K562 (cell line): ENCODE data around the gene CPED1. TPM values are rescaled to one million over a fixed set of nuclear protein-coding genes. Genes with fewer than 3 reads are reported as not detected.

ENCODE experiments used
- FOXP1 ChIP-seq: sonication (generic); formaldehyde crosslinking; IDR thresholded peaks from 2 replicates; pipeline ENCODE4 v1.8.0; 2022; ENCODE audit warnings: mild to moderate bottlenecking, missing genetic modification reagents
- GABPA ChIP-seq: fragments of 200-800 bp; sonication (Bioruptor generic); conservative IDR thresholded peaks from 2 replicates; pipeline ENCODE4 v1.6.1; 2016; ENCODE audit warnings: low read depth, missing genetic modification characterization, missing compliant biosample characterization
- GABPB2 ChIP-seq: fragments of 250-450 bp; sonication (Bioruptor Pico); conservative IDR thresholded peaks from 2 replicates; pipeline ENCODE4 v1.5.1; 2021; ENCODE audit warnings: mild to moderate bottlenecking
- GATAD2A ChIP-seq: fragments of 450-650 bp; IDR thresholded peaks from 2 replicates; pipeline ENCODE4 v1.6.1; 2017
- HDAC2 ChIP-seq: fragments of 450-650 bp; IDR thresholded peaks from 2 replicates; pipeline ENCODE4 v1.6.1; 2016; ENCODE audit warnings: mild to moderate bottlenecking
- HINFP ChIP-seq: fragments of 450-650 bp; conservative IDR thresholded peaks from 2 replicates; pipeline ENCODE4 v1.6.1; 2016; ENCODE audit warnings: missing genetic modification characterization, low read depth, mild to moderate bottlenecking, control low read depth, missing compliant biosample characterization
- ID3 ChIP-seq, 2 experiments: fragments of 250-450 bp in 1 of 2; fragments of 450-650 bp in 1 of 2; sonication (Bioruptor Pico) in 1 of 2; IDR thresholded peaks; 2 replicates each; pipeline versions ENCODE4 v1.6.1 to v1.8.0; 2016 to 2021; ENCODE audit warnings: mild to moderate bottlenecking in 2 of 2, moderate library complexity in 2 of 2, missing compliant biosample characterization in 1 of 2, missing genetic modification characterization in 1 of 2
- KDM5B ChIP-seq: fragments of 200-600 bp; sonication (generic); IDR thresholded peaks from 2 replicates; pipeline ENCODE4 v1.6.1; 2012; ENCODE audit warnings: low read depth, mild to moderate bottlenecking, moderate library complexity, low read length, control low read depth, inconsistent platforms; ENCODE audit not compliant: insufficient replicate concordance
- MEF2D ChIP-seq: conservative IDR thresholded peaks from 2 replicates; pipeline ENCODE4 v1.6.1; 2016; ENCODE audit warnings: low read depth, missing genetic modification characterization, missing compliant biosample characterization
- NFE2L1 ChIP-seq: fragments of 450-650 bp; IDR thresholded peaks from 2 replicates; pipeline ENCODE4 v1.6.1; 2016; ENCODE audit warnings: missing genetic modification characterization, low read depth, mild to moderate bottlenecking, missing compliant biosample characterization, moderate library complexity, borderline replicate concordance
- SMAD2 ChIP-seq: fragments of 150-350 bp; IDR thresholded peaks from 2 replicates; pipeline ENCODE4 v1.6.1; 2014; ENCODE audit warnings: low read depth, mild to moderate bottlenecking, low read length
- SRSF3 ChIP-seq: fragments of 200-400 bp; formaldehyde crosslinking; IDR thresholded peaks from 2 replicates; pipeline ENCODE4 v1.6.1; 2016; ENCODE audit warnings: mild to moderate bottlenecking, low read length, moderate library complexity; ENCODE audit not compliant: insufficient read depth
- TAF15 ChIP-seq: fragments of 200-400 bp; formaldehyde crosslinking; IDR thresholded peaks from 2 replicates; pipeline ENCODE4 v1.6.1; 2017; ENCODE audit warnings: mild to moderate bottlenecking, low read depth, low read length, moderate library complexity
- THRA ChIP-seq: fragments of 450-650 bp; IDR thresholded peaks from 2 replicates; pipeline ENCODE4 v1.6.1; 2017; ENCODE audit warnings: mild to moderate bottlenecking, moderate library complexity
- ZNF134 ChIP-seq: fragments of 250-450 bp; sonication (Bioruptor Pico); conservative IDR thresholded peaks from 2 replicates; pipeline ENCODE4 v1.4.0; 2020
- ZNF224 ChIP-seq: sonication (generic); formaldehyde crosslinking; IDR thresholded peaks from 2 replicates; pipeline ENCODE4 v1.8.0; 2022; ENCODE audit warnings: mild to moderate bottlenecking, missing genetic modification reagents
- ZNF263 ChIP-seq: sonication (generic); formaldehyde crosslinking; IDR thresholded peaks from 2 replicates; pipeline ENCODE4 v1.8.0; 2022; ENCODE audit warnings: mild to moderate bottlenecking, missing genetic modification reagents, borderline replicate concordance
- ZNF668 ChIP-seq: fragments of 250-450 bp; sonication (Bioruptor Pico); IDR thresholded peaks from 2 replicates; pipeline ENCODE4 v1.8.0; 2022; ENCODE audit warnings: mild to moderate bottlenecking, inconsistent platforms
- polyA plus RNA-seq, 8 experiments: library from polyadenylated mRNA; depleted of rRNA in 4 of 8; stranded (reverse) in 5 of 8; unstranded in 3 of 8; fragments of >200 nt; fragmentation: Nextera tagmentation in 2 of 8; fragmentation: Illumina TruSeq in 1 of 8; extraction: Ambion mirVana in 2 of 8; extraction: Trizol in 1 of 8; gene quantifications; 2 replicates each; pipeline versions ENCODE4 v1.2.1 to v1.2.3, GENCODE V29; 2011 to 2014; ENCODE audit warnings: inconsistent platforms in 1 of 8, missing spikeins in 1 of 8
- total RNA-seq, 7 experiments: library from RNA; depleted of rRNA in 6 of 7; stranded (reverse); fragments of >200 nt in 6 of 7; fragmentation: Illumina TruSeq in 2 of 7; extraction: Trizol in 2 of 7; gene quantifications; 2 replicates each; pipeline versions ENCODE4 v1.2.1 to v1.2.3, GENCODE V29; 2011 to 2021; ENCODE audit warnings: low replicate concordance in 1 of 7
- TF ChIP-seq, protein P1 (sequence below): fragments of 450-650 bp; formaldehyde crosslinking; IDR thresholded peaks from 2 replicates; pipeline ENCODE4 v1.4.0; 2020; ENCODE audit warnings: mild to moderate bottlenecking
- TF ChIP-seq, protein P2 (sequence below): fragments of 250-450 bp; sonication (Bioruptor Pico); IDR thresholded peaks from 2 replicates; pipeline ENCODE4 v1.6.1; 2021; ENCODE audit warnings: mild to moderate bottlenecking
- TF ChIP-seq, protein P3 (sequence below): fragments of 450-650 bp; formaldehyde crosslinking; IDR thresholded peaks from 2 replicates; pipeline ENCODE4 v1.4.0; 2022; ENCODE audit warnings: missing genetic modification characterization

CPED1 gene
- total and polyA plus RNA-seq, 9 of the 15 experiments (the other 6 are each of a cell fraction or from before 2014, with no cell fraction given), result 195 to 393 (median 290) TPM

- TF ChIP-seq, protein P1, sequence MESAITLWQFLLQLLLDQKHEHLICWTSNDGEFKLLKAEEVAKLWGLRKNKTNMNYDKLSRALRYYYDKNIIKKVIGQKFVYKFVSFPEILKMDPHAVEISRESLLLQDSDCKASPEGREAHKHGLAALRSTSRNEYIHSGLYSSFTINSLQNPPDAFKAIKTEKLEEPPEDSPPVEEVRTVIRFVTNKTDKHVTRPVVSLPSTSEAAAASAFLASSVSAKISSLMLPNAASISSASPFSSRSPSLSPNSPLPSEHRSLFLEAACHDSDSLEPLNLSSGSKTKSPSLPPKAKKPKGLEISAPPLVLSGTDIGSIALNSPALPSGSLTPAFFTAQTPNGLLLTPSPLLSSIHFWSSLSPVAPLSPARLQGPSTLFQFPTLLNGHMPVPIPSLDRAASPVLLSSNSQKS (CRISPR knock-in tag), result no peak; the same call in 1 of the 2 replicates
- TF ChIP-seq SMAD2 (no peak), GATAD2A (no peak), ZNF668 (peak; percentile 63; the same call in 1 of the 2 replicates), KDM5B (no peak), HDAC2 (no peak), ZNF134 (CRISPR knock-in tag) (no peak), SRSF3 (no peak), GABPB2 (CRISPR knock-in tag) (no peak), GABPA (tag) (no peak), THRA (no peak), NFE2L1 (tag) (no peak), HINFP (tag) (no peak), TAF15 (no peak), ID3 (CRISPR knock-in tag; IDR thresholded peaks at IDR 0.05) (0 out of 2 replicates have a peak, but pooled peaks have one; percentile 35), ID3 (tag; IDR thresholded peaks at IDR 0.05) (no peak), ZNF263 (CRISPR knock-in tag) (no peak), ZNF224 (no peak), FOXP1 (CRISPR knock-in tag) (no peak), MEF2D (tag) (no peak)
- TF ChIP-seq, protein P2, sequence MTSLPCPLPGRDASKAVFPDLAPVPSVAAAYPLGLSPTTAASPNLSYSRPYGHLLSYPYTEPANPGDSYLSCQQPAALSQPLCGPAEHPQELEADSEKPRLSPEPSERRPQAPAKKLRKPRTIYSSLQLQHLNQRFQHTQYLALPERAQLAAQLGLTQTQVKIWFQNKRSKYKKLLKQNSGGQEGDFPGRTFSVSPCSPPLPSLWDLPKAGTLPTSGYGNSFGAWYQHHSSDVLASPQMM (CRISPR knock-in tag), result no peak
- TF ChIP-seq, protein P3, sequence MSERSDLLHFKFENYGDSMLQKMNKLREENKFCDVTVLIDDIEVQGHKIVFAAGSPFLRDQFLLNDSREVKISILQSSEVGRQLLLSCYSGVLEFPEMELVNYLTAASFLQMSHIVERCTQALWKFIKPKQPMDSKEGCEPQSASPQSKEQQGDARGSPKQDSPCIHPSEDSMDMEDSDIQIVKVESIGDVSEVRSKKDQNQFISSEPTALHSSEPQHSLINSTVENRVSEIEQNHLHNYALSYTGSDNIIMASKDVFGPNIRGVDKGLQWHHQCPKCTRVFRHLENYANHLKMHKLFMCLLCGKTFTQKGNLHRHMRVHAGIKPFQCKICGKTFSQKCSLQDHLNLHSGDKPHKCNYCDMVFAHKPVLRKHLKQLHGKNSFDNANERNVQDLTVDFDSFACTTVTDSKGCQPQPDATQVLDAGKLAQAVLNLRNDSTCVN (CRISPR knock-in tag), result no peak
These were observed 1.0 kb downstream of the CPED1 start (continued) for GRCh38 chr7:120989257-120990220.
